ENCODE data around the gene ALKBH6.

The ALKBH6 gene

GRCh38 chr19:36031308-36031707 lies 17.3 kb upstream of the ALKBH6 start:
- ChIA-PET POLR2A (ENCODE audit: low non-redundant PET) (interaction anchor here (0.7 kb wide), 1 partner anchor 36 kb away, joined by 3 read pairs; no protein-coding TSS in a partner anchor), CTCF (interaction anchor here (0.6 kb wide), 1 partner anchor 10 kb away, joined by 7 read pairs; no protein-coding TSS in a partner anchor)
- no peak overlapping the region for H3K27ac ChIP-seq
- no peak for DNase-seq (ENCODE audit: low spot score)
- no peak for TF ChIP-seq CTCF (conservative IDR thresholded peaks at IDR 0.05; ENCODE audit: low read depth)

- CTCF ChIA-PET: interaction anchor here (0.6 kb wide), 2 partner anchors 10 to 174 kb away, joined by 5 to 7 read pairs; partner anchors contain the start of gene KIRREL2
- POLR2A ChIA-PET (ENCODE audit: low non-redundant PET): interaction anchor here (0.7 kb wide), 2 partner anchors 22 to 35 kb away, joined by 3 to 12 read pairs; partner anchors contain the start of gene SYNE4
- no peak for DNase-seq (ENCODE audit: low spot score)
- no peak for TF ChIP-seq CTCF (conservative IDR thresholded peaks at IDR 0.05; ENCODE audit: low read depth)
- H3K27ac ChIP-seq: no peak overlapping the region
Observed at GRCh38 chr19:36030264-36031148, 16.5 kb upstream of the ALKBH6 start.

GRCh38 chr19:36028313-36029041 lies 14.5 kb upstream of the ALKBH6 start:
- CTCF ChIA-PET: no interaction called here
- no peak for DNase-seq (ENCODE audit: low spot score)
- POLR2A ChIA-PET (ENCODE audit: low non-redundant PET): no interaction called here
- H3K27ac ChIP-seq: peak overlapping the region; percentile 20; the same call in 1 of the 2 replicates
- no peak for TF ChIP-seq CTCF (conservative IDR thresholded peaks at IDR 0.05; ENCODE audit: low read depth)

GRCh38 chr19:36027696-36028095 lies 13.7 kb upstream of the ALKBH6 start:
- CTCF ChIA-PET: no interaction called here
- DNase-seq (ENCODE audit: low spot score): no peak

GRCh38 chr19:36026091-36026876 lies 12.3 kb upstream of the ALKBH6 start:
- CTCF ChIA-PET: no interaction called here
- TF ChIP-seq CTCF (conservative IDR thresholded peaks at IDR 0.05; ENCODE audit: low read depth): no peak
- DNase-seq (ENCODE audit: low spot score): no peak
- POLR2A ChIA-PET (ENCODE audit: low non-redundant PET): no interaction called here
- H3K27ac ChIP-seq: no peak overlapping the region

More at GRCh38 chr19:36027696-36028095, 13.7 kb upstream of the ALKBH6 start:
- POLR2A ChIA-PET (ENCODE audit: low non-redundant PET): no interaction called here
- H3K27ac ChIP-seq: no peak overlapping the region
- TF ChIP-seq CTCF (conservative IDR thresholded peaks at IDR 0.05; ENCODE audit: low read depth): no peak

GRCh38 chr19:36025541-36025940 lies 11.5 kb upstream of the ALKBH6 start:
- CTCF ChIA-PET: no interaction called here
- DNase-seq (ENCODE audit: low spot score): no peak
- POLR2A ChIA-PET (ENCODE audit: low non-redundant PET): no interaction called here
- H3K27ac ChIP-seq: no peak overlapping the region
- no peak for TF ChIP-seq CTCF (conservative IDR thresholded peaks at IDR 0.05; ENCODE audit: low read depth)

Data from RWPE1 (cell line).